GM12865 (cell line): ENCODE measurements around the gene PIGR.

Experiments
- DNase-seq: peaks from one replicate; pipeline ENCODE4 v3.0.0; 2010; ENCODE audit warnings: low read depth
- H3K4me3 ChIP-seq: 2 replicates; pipeline ENCODE4 v1.5.1; 2011; ENCODE audit warnings: mild to moderate bottlenecking, low read depth, low read length, control low read depth
- TF ChIP-seq, protein P1 (sequence below): IDR thresholded peaks from 2 replicates; pipeline ENCODE4 v1.5.1; 2011; ENCODE audit warnings: low read length, control low read depth, low read depth, inconsistent platforms; ENCODE audit not compliant: insufficient read depth; ENCODE audit errors: missing control alignments

The PIGR gene

DNA sequence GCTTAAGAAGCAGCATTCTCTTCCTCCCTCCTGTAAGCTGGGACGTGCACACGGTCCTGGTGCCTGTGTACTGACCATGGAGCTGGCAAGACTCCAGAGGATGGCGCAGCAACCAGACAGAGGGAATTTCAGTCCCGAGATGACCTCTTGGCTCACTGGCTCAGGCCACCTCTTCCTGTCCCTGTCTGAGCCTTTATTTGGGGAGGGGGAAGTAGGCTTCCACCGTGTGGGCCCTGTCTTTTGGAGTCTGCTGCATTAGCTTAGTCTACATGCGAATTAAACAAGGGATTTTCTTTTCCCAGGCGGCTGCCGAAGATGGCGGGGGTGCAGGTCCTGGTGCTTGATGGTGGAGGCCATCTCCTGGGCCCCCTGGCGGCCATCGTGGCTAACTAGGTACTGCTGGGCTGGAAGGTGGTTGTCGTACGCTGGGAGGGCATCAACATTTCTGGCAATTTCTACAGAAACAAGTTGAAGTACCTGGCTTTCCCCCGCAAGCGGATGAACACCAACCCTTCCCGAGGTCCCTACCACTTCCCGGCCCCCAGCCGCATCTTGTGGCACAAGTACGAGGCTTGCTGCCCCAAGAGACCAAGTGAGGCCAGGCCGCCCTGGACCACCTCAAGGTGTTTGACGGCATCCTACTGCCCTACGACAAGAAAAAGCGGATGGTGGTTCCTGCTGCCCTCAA is 38.8 kb downstream of the PIGR start:
- no peak overlapping the region for H3K4me3 ChIP-seq
- TF ChIP-seq, protein P1, sequence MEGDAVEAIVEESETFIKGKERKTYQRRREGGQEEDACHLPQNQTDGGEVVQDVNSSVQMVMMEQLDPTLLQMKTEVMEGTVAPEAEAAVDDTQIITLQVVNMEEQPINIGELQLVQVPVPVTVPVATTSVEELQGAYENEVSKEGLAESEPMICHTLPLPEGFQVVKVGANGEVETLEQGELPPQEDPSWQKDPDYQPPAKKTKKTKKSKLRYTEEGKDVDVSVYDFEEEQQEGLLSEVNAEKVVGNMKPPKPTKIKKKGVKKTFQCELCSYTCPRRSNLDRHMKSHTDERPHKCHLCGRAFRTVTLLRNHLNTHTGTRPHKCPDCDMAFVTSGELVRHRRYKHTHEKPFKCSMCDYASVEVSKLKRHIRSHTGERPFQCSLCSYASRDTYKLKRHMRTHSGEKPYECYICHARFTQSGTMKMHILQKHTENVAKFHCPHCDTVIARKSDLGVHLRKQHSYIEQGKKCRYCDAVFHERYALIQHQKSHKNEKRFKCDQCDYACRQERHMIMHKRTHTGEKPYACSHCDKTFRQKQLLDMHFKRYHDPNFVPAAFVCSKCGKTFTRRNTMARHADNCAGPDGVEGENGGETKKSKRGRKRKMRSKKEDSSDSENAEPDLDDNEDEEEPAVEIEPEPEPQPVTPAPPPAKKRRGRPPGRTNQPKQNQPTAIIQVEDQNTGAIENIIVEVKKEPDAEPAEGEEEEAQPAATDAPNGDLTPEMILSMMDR: peak; percentile 25
- DNase-seq: no peak

DNA sequence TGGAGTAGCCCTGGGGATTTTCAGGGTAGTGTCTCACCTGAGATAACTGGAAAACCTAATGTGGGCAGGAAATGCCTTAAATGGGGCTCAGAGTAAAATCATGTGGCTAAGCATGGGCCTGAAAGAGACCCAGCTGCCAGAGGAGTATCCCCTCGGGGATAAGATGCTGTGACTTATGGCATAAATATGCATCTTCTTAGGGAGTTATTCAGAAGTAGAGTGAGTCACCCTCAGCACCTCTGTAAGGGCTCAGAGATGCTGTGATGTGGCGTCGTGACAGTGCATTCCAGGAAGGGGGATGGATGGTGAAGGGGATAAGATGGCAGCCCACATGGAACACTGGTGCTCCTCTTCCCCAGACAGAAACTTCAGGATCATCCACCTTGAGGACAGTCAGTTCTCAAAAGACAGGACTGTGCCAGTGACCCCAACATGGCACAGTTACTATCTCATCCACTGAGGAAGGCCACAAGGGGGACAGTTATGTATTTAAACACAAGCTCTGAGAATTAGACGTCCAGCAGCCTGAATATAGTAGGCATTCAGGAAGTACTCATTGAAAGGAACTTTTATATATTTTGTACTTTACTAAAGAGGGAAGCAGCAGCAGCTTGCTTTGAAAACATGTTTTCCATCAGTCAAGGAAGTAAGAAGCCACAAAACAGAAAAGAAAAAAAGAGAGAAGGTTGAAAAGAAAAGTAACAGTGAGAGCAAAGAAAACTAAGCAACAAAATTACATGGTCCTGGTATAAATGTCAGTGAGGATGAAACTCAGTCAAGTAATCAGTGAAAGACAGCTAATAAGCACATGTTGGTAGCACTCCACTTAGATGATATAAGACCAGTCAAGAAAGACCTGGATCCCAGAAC is 40.7 kb downstream of the PIGR start:
- DNase-seq: peak; percentile 55
- no peak overlapping the region for H3K4me3 ChIP-seq
- TF ChIP-seq, protein P1: no peak

DNA sequence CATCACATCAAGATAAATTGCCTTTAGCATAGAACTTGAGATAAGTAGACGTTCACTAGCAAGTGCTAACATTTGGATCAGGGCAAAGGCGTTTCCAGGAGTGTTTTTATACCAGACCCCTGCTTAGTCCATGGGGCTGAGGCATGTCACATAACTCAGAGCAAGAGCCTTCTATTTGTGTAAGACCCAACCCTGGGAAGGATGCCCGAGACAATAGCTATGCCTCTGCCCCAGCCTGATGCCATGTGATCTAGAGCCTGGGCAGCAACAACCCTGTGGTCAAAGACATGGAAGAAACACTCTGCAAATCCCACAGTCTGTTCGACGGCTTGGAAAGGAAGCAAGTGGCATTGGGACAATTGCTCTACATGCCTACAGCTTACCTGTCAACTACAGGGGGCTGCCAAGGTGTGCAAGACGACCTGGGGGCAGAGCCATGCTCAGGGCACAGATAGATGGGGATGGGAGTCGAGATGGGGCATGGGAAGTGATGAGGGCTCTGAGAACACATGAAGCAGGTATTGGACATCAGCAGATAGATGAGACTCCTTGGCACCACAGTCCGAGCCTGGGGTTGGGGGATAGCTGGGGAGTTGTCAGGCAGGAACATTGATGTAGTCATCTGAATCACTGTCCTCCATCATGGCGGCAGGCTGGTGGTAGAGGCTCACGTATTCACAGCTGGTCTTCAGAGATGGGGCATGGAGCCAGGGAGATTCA is 41.7 kb downstream of the PIGR start:
- H3K4me3 ChIP-seq: no peak overlapping the region
- no peak for DNase-seq
- TF ChIP-seq, protein P1: no peak

DNA sequence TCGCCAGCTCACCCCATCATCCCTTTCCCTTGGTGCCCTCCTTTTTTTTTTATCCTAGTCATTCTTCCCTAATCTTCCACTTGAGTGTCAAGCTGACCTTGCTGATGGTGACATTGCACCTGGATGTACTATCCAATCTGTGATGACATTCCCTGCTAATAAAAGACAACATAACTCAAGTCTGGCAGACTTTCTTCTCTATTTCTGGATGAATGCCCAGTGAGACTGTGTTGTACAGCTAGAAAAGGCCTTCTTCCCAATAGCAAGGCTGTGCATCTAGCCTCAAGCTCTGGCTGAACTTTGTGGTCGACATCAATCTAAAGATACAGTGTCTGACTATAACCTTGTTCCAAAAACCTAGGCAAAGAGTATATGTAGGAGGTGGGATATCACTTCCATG is 42.6 kb downstream of the PIGR start:
- DNase-seq: no peak
- H3K4me3 ChIP-seq: no peak overlapping the region
- TF ChIP-seq, protein P1: no peak

DNA sequence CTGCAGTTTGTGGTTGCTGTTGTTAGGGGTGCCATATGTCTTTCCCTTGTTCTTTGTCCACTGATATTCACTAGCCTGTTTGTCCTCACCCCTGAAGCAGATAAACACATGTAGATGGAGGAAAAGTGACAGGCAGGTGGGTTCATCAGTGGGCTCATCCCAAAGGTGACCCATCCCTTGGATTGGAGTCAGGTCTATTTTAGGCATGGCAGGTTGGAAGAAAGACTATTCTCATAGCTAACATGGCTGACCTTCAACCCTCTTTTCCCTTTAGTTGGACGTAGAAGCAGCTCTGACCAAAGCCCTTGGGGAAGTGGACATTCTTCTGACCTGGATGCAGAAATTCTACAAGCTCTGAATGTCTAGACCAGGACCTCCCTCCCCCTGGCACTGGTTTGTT is 43.6 kb downstream of the PIGR start:
- no peak for DNase-seq
- TF ChIP-seq, protein P1: no peak
- H3K4me3 ChIP-seq: no peak overlapping the region

DNA sequence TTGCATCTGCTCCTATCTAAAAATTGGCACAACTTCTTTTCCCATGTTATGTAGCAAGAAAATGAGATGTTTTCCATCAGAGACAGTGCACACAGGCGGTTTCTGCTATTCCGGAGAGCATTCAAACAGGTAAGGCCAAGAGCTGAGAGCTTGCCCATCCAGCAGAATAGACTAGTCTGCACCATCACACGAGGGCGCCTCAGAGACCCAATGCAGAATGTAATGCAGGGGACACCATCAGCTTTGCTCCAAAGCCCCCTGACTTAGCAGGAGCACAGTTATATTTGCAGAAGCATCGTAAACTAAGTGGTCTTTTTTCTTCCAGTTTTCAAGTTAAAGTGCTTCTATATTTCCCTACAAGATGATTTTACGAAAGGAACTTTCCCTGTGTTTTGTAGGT is 44.3 kb downstream of the PIGR start:
- TF ChIP-seq, protein P1: no peak
- DNase-seq: no peak

More for the DNA sequence above, 44.3 kb downstream of the PIGR start:
- H3K4me3 ChIP-seq: no peak overlapping the region
